HT1080 (cell line): ENCODE data around the gene DKKL1. TPM values are rescaled to one million over a fixed set of nuclear protein-coding genes. Genes with fewer than 3 reads are reported as not detected.

Experiments
- DNase-seq: peaks from one replicate; pipeline ENCODE4 v3.0.0-alpha.2; 2015; ENCODE audit warnings: low read depth
- total RNA-seq: library from RNA; depleted of rRNA; stranded (reverse); fragments of >200 nt; shearing (Covaris generic); gene quantifications from 2 replicates; pipeline ENCODE4 v1.2.3, GENCODE V29; 2014; rRNA removed

DKKL1 gene
- total RNA-seq, 1 experiment from 2014 or later: not detected

DNA sequence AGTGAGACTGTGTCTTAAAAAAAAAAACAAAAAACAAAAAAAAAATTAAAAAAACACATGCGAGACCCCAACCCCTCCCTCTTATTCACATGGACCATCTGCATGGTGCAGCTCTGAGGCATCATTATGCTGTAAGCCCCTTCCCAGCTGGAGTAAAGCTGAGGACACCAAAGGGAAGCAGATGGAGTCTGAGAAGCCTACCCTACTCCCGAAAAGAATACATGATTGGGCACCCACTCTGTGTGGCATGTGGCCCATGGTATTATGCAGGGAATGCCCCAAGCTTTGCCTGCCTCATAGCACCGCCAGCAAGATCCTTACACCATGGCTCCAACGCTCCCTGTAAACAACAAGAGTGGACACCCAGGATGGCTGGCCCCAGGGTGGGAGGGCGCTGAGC is 54.8 kb downstream of the DKKL1 start:
- DNase-seq: no peak

DNA sequence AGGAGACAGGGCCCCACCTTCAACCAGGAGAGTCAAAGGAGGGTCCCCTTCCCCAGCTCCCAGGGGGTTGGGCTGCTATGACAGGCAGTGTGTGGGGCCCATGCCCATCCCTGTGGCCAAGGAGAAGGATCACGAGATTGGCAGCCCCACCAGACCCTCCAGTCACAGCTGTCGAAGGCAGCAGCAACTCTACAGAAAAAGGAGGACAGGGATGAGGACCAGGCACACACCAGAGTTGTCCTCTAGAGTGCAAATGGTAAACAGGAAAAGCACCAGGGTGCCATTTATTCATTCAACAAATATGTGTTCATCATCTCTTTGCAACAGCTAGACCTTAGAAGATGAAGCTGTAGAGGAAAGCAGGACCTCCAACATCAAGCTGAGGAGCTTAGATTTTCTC is 55.5 kb downstream of the DKKL1 start:
- DNase-seq: no peak

GRCh38 chr19:49420227-49420626 is 56.5 kb downstream of the DKKL1 start:
- DNase-seq: no peak

- DNase-seq: no peak
Measured at GRCh38 chr19:49421039-49421877, 57.6 kb downstream of the DKKL1 start.

DNA sequence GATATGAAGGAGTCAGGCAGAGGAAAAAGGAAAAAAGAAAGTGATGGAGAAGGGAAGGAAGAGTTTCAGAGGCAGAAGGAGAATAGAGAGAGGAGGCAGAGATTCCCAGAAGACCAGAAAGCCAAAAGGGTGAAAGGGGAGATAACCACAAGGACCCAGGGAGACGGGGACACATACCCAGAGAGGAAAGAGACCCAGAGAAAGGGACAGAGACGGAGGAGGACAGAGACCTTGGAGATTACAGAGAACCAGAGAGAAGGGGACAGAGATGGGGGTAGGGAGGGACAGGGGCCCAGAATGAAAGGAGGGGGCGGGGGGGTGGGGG is 58.2 kb downstream of the DKKL1 start:
- no peak for DNase-seq

DNA sequence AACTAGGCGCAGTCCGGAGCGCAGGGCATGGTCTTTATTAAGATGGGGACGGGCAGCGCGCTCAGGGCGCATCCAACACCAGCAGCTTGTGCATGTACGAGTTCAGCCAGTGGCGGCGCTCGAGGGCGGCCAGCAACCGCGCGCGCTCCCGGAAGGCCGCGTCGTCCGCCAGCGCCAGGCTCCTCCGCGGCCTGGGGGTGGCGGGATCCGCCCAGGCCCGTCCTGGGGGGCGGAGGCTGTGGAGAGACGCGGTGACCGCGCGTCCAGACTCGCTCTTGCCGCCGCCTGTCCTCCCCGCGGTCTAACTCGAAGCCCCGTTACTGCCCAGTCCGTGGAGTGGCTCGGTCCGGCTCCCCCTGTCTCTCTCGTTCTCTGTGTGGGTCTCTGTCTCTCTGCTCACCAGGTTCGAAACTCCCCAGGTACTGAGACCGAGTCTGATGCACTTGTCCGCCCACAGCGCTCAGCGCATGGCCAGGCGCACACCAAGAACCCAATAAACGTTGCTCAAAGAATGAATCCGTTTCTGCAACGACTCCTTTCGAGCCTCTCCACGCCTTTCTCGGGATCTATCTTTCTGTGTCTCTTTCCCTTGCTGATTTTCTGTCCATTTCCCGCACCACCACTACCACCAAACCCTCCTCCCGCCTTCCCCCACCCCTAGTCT is 58.9 kb downstream of the DKKL1 start:
- no peak for DNase-seq

DNA sequence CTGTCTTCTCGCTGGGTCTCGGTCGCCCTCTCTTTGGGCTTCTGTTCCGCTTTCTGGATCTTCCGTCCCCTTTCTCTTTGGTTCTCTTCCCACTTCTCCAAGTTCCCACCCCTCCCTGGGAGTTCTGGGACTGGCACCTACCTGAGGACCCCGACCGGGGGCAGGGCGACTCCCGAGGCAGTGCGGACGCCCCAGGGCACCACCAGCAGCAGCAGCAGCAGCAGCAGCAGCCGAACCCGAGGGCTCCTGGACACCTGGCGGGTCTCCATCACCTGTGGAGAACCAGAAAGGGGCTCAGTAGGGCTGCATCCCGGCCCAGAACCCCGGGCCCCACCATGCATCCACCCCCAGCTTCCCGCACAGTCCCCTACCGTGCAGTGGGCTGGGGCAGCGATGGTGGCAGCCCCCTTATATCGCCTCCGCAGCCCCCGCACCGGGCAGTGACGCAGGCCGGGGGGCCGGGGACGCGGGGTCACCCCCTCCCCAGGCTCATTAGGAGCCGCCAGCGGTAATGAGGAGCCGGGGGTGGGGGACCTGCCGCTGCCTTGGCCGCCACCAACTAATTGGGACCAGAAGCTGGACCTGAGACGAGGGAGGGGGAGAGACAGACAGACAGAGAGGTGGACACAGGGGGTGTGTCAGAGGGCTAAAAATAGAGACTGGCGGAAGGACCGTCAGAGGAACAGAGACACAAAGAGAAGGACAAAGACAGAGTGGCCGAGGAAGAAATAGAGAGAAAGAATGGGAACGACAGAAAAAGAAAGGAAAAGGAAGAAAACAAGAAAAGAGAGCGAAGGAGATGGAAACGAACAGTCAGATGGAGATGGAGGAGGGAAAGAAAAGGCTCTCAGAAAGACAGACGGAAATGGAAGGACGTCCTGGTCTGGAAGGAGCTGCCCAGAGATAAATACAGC is 59.7 kb downstream of the DKKL1 start, which contains the start of gene PTH2:
TSS of gene PTH2 (minus strand) at position 371 of the 914 bp plus-strand sequence. CDS start at position 269, 102 bp downstream.
- DNase-seq: no peak

GRCh38 chr19:49423985-49424303 is 60.3 kb downstream of the DKKL1 start:
- DNase-seq: no peak

Other genes with a start within 250 kb of the DKKL1 start
- 2.6 and 3.2 TPM in 2 replicates for gene LIN7B, start 249.5 kb upstream of the DKKL1 start, total RNA-seq
- gene C19orf73, start 244.7 kb upstream of the DKKL1 start, total RNA-seq: 1.6 and 2.1 TPM in 2 replicates
- 5.0 and 9.3 TPM in 2 replicates for gene PPFIA3, start 244.3 kb upstream of the DKKL1 start, total RNA-seq
- gene HRC, start 208.5 kb upstream of the DKKL1 start, total RNA-seq: not detected in 2 replicates
- gene TRPM4, start 206.1 kb upstream of the DKKL1 start, total RNA-seq: 7.5 and 8.6 TPM in 2 replicates
- not detected in 2 replicates for gene SLC6A16, start 38.7 kb upstream of the DKKL1 start, total RNA-seq
- gene CD37, start 28.5 kb upstream of the DKKL1 start, total RNA-seq: not detected in 2 replicates
- 6.5 and 7.6 TPM in 2 replicates for gene TEAD2, start 1.5 kb upstream of the DKKL1 start, total RNA-seq
- not detected in 2 replicates for gene KASH5, start 24.4 kb downstream of the DKKL1 start, total RNA-seq
- not detected in 2 replicates for gene PTH2, start 59.6 kb downstream of the DKKL1 start, total RNA-seq
- not detected in 2 replicates for gene GFY, start 61.5 kb downstream of the DKKL1 start, total RNA-seq
- 0.07 and 1.7 TPM in 2 replicates for gene SLC17A7, start 77.7 kb downstream of the DKKL1 start, total RNA-seq
- 203 and 223 TPM in 2 replicates for gene PIH1D1, start 87.9 kb downstream of the DKKL1 start, total RNA-seq
- 55.1 and 75.5 TPM in 2 replicates for gene ALDH16A1, start 89.3 kb downstream of the DKKL1 start, total RNA-seq
- gene FLT3LG, start 110.3 kb downstream of the DKKL1 start, total RNA-seq: 6.8 and 7.3 TPM in 2 replicates
- 5,406 and 6,095 TPM in 2 replicates for gene RPL13A, start 123.7 kb downstream of the DKKL1 start, total RNA-seq
- gene RPS11, start 132.6 kb downstream of the DKKL1 start, total RNA-seq: 2,830 and 3,374 TPM in 2 replicates
- 3.9 and 8.7 TPM in 2 replicates for gene FCGRT, start 148.8 kb downstream of the DKKL1 start, total RNA-seq
- 11.7 and 13.7 TPM in 2 replicates for gene RCN3, start 164.1 kb downstream of the DKKL1 start, total RNA-seq
- gene NOSIP, start 216.7 kb downstream of the DKKL1 start, total RNA-seq: 140 and 203 TPM in 2 replicates
- 0.70 and 1.1 TPM in 2 replicates for gene PRRG2, start 217.4 kb downstream of the DKKL1 start, total RNA-seq
- gene PRR12, start 227.3 kb downstream of the DKKL1 start, total RNA-seq: 3.4 and 6.5 TPM in 2 replicates